HG03565 (cell line): Measurements from ENCODE around the gene KCNC3.

Source experiments
- ATAC-seq: cut with Tn5 transposase; IDR thresholded peaks from one replicate; pipeline ENCODE4 v1.9.1; 2021; ENCODE audit warnings: mild to moderate bottlenecking, moderate library complexity; ENCODE audit not compliant: unreplicated experiment

Gene KCNC3

DNA sequence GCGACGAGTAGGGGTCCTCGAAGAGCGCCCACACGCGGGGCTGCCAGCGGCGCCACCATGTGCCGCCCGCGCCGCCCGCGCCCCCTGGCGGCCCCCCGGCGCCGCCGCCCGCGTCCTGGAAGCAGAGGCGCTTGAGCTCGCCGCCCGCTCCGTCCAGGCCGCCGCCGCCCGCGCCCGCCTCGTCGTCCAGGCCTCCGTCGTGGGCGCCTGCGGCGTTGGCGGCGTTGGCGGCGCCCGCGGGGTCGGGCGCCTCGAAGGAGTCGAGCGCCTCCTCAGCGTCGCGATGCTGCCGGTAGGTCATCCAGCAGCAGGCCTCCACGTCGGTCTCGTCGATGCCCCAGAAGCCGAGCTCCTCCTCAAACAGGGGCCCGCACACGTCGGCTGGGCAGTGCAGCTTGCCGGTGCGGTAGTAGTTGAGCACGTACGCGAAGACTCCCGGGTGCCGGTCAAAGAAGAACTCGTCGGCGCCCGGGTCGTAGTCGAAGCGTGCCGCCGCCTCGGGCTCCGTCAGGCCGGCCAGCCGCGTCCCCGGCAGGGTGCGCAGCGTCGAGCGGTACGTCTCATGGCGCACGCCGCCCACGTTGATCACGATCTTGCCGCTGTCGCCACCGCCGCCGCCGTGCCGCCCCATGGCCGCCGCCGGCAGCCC lies 829 bp downstream of the KCNC3 start:
- ATAC-seq, result peak; percentile 3

DNA sequence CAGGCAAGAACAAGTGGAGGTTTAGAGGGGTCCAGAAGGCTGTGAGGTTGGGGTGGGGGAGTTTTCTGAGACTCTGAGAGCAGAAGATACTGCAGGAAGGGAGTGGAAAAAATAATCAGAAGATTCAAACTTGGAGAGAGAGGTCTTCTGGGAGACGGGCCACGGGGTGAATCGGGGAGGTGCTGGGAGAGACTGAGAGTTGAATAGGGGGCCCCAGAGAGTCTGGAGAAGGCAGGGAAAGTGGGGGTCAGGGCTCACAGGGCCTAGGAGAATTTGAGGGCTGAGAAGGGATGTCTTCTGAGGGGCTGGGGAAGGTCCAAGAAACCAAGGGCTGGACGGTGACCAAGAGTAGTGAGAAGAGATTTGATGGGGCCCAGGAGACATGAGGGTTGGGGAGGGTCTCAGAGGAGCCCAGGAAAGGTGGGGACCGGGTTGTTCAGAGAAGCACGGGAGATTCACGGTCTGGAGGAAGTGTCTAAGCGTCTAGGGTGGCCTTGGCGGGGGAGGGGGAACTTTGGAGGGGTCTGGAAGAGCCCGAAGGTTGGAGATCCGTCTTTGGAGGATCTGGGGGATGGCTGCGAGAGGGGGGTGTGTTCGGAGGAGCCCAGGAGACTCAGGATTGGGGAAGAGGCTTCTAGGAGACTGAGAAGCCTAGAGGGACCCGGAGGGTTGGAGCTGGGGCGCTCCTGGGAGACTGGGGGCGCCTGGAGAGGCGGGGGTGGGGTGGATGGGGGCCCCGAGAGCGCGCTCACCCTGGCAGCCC lies 1.5 kb downstream of the KCNC3 start:
- ATAC-seq, result no peak

DNA sequence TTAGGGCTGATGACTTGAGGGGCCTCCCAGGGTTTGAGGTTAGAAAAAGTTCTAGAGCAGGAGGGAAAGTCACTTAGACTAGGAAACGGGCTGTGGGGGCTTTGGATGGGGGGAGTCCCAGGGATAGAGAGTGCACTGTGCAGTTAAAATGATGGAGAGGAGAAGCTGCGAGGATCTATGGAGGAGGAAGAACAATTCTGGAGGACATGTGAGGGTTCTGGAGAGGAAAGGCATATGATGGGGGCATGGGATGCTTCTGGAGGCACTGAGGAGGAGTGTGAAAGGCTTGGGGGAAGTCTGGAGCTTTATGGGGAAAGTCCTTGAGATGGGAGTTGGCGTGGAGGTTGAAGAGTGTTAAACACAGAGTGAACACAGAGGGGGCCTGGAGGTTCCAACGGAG lies 2.2 kb downstream of the KCNC3 start:
- ATAC-seq, result no peak

DNA sequence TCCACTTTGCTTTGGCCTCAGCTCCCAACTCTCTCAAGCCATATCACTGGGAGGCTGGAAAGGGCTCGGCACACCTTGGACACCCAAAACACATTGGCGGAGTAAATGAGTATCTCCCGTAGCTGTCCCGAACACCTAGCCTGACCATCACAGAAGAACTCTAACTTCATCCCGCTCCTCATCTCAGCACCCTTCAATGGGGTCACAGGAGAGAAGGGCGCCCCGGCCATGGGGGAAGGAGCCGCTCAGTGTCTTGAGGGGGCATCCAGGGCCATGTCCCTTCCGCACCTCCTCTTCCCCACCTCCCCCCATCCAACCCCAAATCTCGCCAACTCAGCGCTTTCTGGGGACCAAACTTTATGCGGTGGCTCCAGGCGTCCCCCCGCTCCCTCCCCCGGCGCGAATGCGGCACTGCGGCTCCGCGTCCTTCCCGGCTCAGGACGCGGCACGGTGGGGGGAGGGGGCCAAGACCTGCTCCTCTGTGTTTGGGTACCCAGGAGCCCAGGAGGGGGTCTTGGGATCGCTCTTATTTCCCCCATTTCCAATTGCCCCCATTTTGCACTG lies 3.0 kb downstream of the KCNC3 start:
- ATAC-seq, result no peak

DNA sequence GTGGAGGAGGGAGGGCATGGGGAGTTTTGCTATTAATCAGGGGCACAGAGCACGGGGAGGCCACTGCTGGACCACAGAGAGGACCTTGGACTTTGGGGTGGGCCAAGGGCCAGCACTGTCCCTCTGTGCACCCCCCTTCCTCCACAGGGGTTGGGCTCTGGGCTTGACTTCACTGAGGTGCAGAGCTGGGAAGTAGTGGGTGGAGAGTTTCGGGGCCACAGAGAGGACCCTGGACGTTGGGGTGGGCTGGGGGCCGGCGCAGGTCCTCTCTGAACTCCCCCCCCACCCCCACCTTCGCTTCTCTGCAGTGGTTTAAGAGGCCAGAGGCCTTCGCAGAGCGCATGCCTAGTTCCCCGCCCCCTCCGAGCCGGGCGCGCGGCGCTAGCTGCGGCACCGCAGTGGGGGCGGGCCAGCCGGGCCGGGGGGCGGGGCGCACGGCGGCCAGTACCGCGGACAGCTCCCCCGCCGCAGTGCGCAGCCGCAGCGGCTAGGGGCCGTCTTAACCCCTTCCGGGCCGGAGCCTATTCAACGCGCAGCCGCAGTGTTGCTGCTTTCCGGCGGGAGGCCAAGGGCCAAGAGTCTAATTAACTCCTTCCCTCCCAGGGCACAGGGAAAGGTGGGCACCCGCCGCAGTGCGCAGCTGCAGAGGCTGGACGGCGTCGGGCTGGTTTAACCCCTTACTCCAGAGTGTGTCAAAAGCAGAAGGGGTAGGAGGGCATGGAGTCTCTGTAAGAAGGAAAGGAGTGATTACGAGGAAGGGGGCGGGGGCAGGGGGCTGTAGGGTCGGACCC lies 3.7 kb downstream of the KCNC3 start:
- ATAC-seq, result no peak

DNA sequence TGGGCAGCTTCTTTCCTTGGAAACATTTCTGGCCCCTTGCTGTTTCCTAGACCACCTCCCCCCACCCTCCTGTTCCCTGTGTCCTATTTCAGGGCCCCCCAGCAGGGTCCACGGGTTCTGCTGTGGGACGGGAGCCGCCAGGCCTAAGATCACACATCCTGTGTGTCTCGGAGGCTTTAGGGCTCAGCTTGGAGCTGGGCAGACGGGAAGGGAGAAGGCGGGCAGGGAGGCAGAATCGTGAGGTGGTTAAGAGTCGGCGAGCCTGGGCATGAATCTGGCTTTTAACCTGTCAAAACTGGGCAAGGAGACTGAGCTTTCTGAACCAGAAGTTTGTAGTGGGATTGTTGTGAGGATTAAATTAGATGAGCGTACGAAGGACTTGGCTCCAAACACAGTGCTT lies 4.8 kb downstream of the KCNC3 start:
- ATAC-seq, result no peak

DNA sequence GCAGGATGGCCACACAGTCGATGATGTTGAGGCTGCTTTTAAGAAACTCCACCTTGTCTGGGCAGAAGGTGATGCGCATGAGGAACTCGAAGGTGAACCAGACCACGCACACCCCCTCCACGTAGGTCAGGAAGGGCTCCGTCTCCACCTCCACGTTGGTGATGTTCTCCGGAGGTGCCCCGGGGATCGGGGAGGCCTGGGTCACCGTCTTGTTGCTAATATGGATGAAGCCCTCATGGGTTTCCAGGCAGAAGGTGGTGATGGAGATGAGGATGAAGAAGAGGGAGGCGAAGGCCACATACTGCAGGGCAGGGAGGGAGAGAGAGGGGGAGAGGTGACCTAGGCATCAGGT lies 5.4 kb downstream of the KCNC3 start:
- no peak for ATAC-seq

GRCh38 chr19:50322931-50323781 lies 6.0 kb downstream of the KCNC3 start:
- no peak for ATAC-seq

DNA sequence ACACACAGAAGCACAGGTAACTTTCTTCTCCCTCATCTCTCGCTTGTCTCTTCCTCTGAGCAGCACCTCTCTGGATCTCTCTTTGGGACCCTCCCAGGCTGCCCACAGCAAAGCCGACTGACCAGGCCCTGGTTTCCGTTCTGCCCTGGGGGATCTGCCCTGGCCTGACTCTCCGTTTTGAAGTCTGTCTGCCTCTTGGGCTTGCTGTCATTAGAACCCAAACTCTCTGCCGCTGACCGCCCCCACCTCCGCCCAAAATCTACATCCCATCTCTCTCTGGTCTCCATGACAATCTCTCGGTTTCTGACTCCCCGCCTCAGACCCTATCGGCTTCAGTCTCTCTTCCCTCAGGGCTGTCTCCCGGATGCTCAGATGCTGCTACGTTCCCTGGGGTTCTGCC lies 6.9 kb downstream of the KCNC3 start:
- ATAC-seq, result no peak

- no peak for ATAC-seq
These were observed 7.3 kb downstream of the KCNC3 start for GRCh38 chr19:50321831-50322230.

GRCh38 chr19:50320596-50320995 lies 8.6 kb downstream of the KCNC3 start:
- ATAC-seq, result no peak

DNA sequence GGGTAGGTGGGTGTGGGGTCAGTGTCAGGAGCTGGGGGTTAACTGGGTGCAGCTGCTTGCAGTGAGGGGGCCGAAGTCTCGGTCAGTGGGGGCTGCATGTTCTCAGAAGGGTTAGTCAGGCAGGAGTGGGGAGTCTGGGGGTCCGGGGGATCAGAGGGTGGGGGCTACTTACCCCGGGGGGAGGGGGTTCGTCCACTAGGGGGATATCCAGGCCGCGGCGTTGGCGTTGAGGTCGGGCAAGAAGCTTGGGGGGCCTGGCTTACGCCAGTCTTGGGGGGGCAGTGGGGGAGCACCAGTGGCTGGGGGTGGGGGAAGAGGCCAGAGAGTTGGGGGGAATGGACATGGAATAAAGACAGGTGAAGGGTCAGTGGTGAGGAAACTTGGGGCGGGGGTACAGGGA lies 9.1 kb downstream of the KCNC3 start:
- no peak for ATAC-seq

DNA sequence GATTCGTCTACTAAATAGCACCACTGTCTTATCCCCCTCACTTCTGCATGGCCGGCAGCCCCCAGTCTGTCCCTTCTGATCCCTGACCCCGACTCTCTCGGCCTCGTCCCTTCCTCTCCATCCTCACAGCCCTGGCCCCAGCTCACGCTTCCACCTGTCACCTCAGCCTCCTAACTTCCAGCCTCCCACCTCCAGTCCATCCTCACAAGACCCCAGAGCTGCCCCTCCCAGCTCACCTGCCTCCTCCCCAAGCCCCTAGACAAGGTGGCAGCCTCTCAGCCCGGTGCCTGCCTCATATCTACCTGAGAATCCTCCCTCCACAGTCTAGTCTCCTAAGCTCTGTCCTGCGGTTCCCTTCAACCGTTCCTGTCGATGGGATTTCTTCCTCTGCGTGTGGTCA lies 10.0 kb downstream of the KCNC3 start:
- ATAC-seq, result no peak

DNA sequence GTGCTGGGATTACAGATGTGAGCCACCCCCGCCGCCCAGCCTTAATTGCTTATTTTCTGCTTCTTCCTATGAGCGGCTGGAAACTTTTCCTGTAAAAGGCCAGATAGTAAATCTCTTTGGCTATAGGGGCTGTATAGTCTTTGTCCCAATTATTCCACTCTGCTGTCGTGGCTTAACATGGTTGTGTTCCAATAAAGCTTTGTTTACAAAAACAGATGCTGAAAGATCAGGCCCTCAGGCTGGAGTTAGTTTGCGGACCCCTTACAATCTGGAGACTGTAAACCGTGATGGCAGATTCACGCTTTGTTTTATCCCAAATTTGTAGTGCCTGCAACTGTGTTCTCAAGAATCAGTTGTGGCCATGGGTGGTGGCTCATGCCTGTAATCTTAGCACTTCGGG lies 10.7 kb downstream of the KCNC3 start:
- ATAC-seq, result no peak

GRCh38 chr19:50317115-50317514 lies 12.1 kb downstream of the KCNC3 start:
- ATAC-seq, result no peak

GRCh38 chr19:50315773-50316448 lies 13.3 kb downstream of the KCNC3 start:
- no peak for ATAC-seq

GRCh38 chr19:50314724-50315708 lies 14.2 kb downstream of the KCNC3 start:
- no peak for ATAC-seq

DNA sequence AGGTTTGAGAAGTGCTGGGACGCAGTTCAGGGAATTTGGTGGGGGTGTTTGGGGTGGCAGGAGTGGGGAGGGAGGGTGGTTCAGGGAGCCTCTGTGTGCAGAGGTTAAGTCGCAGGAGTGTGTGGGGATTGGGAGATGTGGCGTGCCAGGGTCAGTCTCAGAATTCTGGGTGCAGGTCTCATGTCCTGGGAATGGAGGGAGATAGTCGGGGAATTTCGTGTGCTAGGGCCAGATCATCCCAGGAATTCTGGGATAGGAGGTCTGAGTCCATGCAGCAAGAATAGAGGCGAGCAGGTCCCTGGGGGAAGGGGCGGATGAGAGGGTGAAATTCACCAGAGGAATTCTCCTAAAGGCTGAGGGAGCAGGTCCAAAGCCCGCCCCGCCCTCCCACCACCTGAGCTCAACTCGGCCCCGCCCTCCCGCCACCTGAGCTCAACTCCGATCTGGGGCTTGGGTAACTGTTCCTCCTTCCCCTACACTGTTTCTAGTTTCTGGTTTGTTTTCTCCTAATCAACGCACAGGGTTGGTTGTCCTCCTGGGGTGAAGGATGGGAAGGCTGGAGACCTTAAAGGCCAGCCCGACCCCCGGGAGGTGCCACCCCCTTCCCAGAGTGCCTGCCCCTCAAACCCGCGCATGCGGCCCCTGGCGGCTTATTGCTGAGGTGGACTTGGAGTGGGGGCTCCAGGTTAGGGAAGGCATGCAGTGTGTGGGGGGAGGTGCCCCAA lies 15.2 kb downstream of the KCNC3 start:
- ATAC-seq, result no peak
